K562 (cell line): ENCODE results near the gene PDE11A. TPM values are rescaled to one million over a fixed set of nuclear protein-coding genes. Genes with fewer than 3 reads are reported as not detected.

Experiments
- ATF7 ChIP-seq: fragments of 450-650 bp; IDR thresholded peaks from 2 replicates; pipeline ENCODE4 v1.7.1; 2014; ENCODE audit warnings: mild to moderate bottlenecking, moderate library complexity
- BMI1 ChIP-seq: fragments of 150-350 bp; IDR thresholded peaks from 2 replicates; pipeline ENCODE4 v1.6.1; 2014; ENCODE audit warnings: low read length
- CBFA2T3 ChIP-seq: fragments of 450-650 bp; IDR thresholded peaks from 2 replicates; pipeline ENCODE4 v1.6.1; 2017
- EP400 ChIP-seq: fragments of 450-650 bp; IDR thresholded peaks from 2 replicates; pipeline ENCODE4 v1.6.1; 2017; ENCODE audit warnings: antibody characterized with exemption, mild to moderate bottlenecking, moderate library complexity
- ESRRA ChIP-seq: fragments of 450-650 bp; IDR thresholded peaks from 2 replicates; pipeline ENCODE4 v1.6.1; 2014; ENCODE audit warnings: low read depth, mild to moderate bottlenecking, moderate library complexity, borderline replicate concordance
- FIP1L1 ChIP-seq: fragments of 200-400 bp; formaldehyde crosslinking; IDR thresholded peaks from 2 replicates; pipeline ENCODE4 v1.6.1; 2018; ENCODE audit warnings: mild to moderate bottlenecking, low read depth, low read length; ENCODE audit not compliant: poor library complexity, severe bottlenecking
- GATA2 ChIP-seq: sonication (generic); formaldehyde crosslinking; IDR thresholded peaks from 2 replicates; pipeline ENCODE4 v1.4.0; 2020; ENCODE audit warnings: mild to moderate bottlenecking, missing genetic modification reagents
- HDAC2 ChIP-seq: fragments of 450-650 bp; IDR thresholded peaks from 2 replicates; pipeline ENCODE4 v1.6.1; 2016; ENCODE audit warnings: mild to moderate bottlenecking
- HNRNPUL1 ChIP-seq: fragments of 200-400 bp; formaldehyde crosslinking; IDR thresholded peaks from 2 replicates; pipeline ENCODE4 v1.6.1; 2017; ENCODE audit warnings: low read length
- LEF1 ChIP-seq: fragments of 450-650 bp; IDR thresholded peaks from 2 replicates; pipeline ENCODE4 v1.6.1; 2016; ENCODE audit warnings: mild to moderate bottlenecking
- MCM5 ChIP-seq: fragments of 450-650 bp; IDR thresholded peaks from 2 replicates; pipeline ENCODE4 v1.6.1; 2016; ENCODE audit warnings: low read depth
- MTA2 ChIP-seq: fragments of 450-650 bp; IDR thresholded peaks from 2 replicates; pipeline ENCODE4 v1.6.1; 2016; ENCODE audit warnings: low read depth
- NFIC ChIP-seq: fragments of 450-650 bp; IDR thresholded peaks from 2 replicates; pipeline ENCODE4 v1.6.1; 2017; ENCODE audit warnings: mild to moderate bottlenecking, inconsistent platforms
- PCBP1 ChIP-seq: fragments of 200-400 bp; formaldehyde crosslinking; IDR thresholded peaks from 2 replicates; pipeline ENCODE4 v1.6.1; 2018; ENCODE audit warnings: mild to moderate bottlenecking, low read depth, low read length; ENCODE audit not compliant: poor library complexity, severe bottlenecking
- POLR2A ChIP-seq: fragments of 450-650 bp; conservative IDR thresholded peaks from 2 replicates; pipeline ENCODE4 v1.6.1; 2016
- TBP ChIP-seq: optimal IDR thresholded peaks from 2 replicates; pipeline ENCODE3; 2011; ENCODE audit warnings: low read depth, low read length, improper control_type of control experiment
- TEAD4 ChIP-seq, 2 experiments: sonication (generic) in 1 of 2; formaldehyde crosslinking in 1 of 2; IDR thresholded peaks; 2 replicates each; pipeline versions ENCODE4 v1.6.1 to v1.8.0; 2012 to 2022; ENCODE audit warnings: borderline replicate concordance in 1 of 2, inconsistent platforms in 1 of 2, low read length in 1 of 2, mild to moderate bottlenecking in 1 of 2, missing genetic modification reagents in 1 of 2
- XRCC5 ChIP-seq: fragments of 200-400 bp; formaldehyde crosslinking; IDR thresholded peaks from 2 replicates; pipeline ENCODE4 v1.6.1; 2017; ENCODE audit warnings: low read depth, mild to moderate bottlenecking, low read length
- ZBTB8A ChIP-seq: fragments of 450-650 bp; IDR thresholded peaks from 2 replicates; pipeline ENCODE4 v1.6.1; 2018; ENCODE audit warnings: mild to moderate bottlenecking, moderate library complexity; ENCODE audit not compliant: partially characterized antibody
- ZNF124 ChIP-seq: sonication (generic); formaldehyde crosslinking; IDR thresholded peaks from 2 replicates; pipeline ENCODE4 v1.8.1; 2022; ENCODE audit warnings: missing genetic modification reagents
- ZNF24 ChIP-seq: fragments of 450-650 bp; IDR thresholded peaks from 2 replicates; pipeline ENCODE4 v1.6.1; 2016
- ZNF75A ChIP-seq: fragments of 450-650 bp; formaldehyde crosslinking; IDR thresholded peaks from 2 replicates; pipeline ENCODE4 v1.4.0; 2020; ENCODE audit warnings: mild to moderate bottlenecking
- polyA plus RNA-seq, 8 experiments: library from polyadenylated mRNA; depleted of rRNA in 4 of 8; stranded (reverse) in 5 of 8; unstranded in 3 of 8; fragments of >200 nt; fragmentation: Nextera tagmentation in 2 of 8; fragmentation: Illumina TruSeq in 1 of 8; extraction: Ambion mirVana in 2 of 8; extraction: Trizol in 1 of 8; gene quantifications; 2 replicates each; pipeline versions ENCODE4 v1.2.1 to v1.2.3, GENCODE V29; 2011 to 2014; ENCODE audit warnings: inconsistent platforms in 1 of 8, missing spikeins in 1 of 8
- total RNA-seq, 7 experiments: library from RNA; depleted of rRNA in 6 of 7; stranded (reverse); fragments of >200 nt in 6 of 7; fragmentation: Illumina TruSeq in 2 of 7; extraction: Trizol in 2 of 7; gene quantifications; 2 replicates each; pipeline versions ENCODE4 v1.2.1 to v1.2.3, GENCODE V29; 2011 to 2021; ENCODE audit warnings: low replicate concordance in 1 of 7
- TF ChIP-seq, protein P1 (sequence below): sonication (generic); IDR thresholded peaks from 2 replicates; pipeline ENCODE4 v1.6.1; 2016
- TF ChIP-seq, protein P2 (sequence below): IDR thresholded peaks from 2 replicates; pipeline ENCODE4 v1.6.1; 2016; ENCODE audit warnings: missing genetic modification characterization, missing compliant biosample characterization
- TF ChIP-seq, protein P3 (sequence below): fragments of 150-350 bp; IDR thresholded peaks from 2 replicates; pipeline ENCODE4 v1.6.1; 2014; ENCODE audit warnings: low read depth, mild to moderate bottlenecking, low read length, borderline replicate concordance
- TF ChIP-seq, protein P4 (sequence below): sonication (generic); formaldehyde crosslinking; IDR thresholded peaks from 2 replicates; pipeline ENCODE4 v1.8.0; 2023; ENCODE audit warnings: mild to moderate bottlenecking, missing genetic modification reagents

Gene PDE11A
- total and polyA plus RNA-seq, 9 of the 15 experiments (the other 6 are each of a cell fraction or from before 2014, with no cell fraction given): 3.2 to 22.1 (median 5.7) TPM

GRCh38 chr2:177972782-177973181, 99.8 kb downstream of the PDE11A start (continued):
- TF ChIP-seq, protein P1, sequence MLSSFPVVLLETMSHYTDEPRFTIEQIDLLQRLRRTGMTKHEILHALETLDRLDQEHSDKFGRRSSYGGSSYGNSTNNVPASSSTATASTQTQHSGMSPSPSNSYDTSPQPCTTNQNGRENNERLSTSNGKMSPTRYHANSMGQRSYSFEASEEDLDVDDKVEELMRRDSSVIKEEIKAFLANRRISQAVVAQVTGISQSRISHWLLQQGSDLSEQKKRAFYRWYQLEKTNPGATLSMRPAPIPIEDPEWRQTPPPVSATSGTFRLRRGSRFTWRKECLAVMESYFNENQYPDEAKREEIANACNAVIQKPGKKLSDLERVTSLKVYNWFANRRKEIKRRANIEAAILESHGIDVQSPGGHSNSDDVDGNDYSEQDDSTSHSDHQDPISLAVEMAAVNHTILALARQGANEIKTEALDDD: peak; percentile 61
- no peak for TF ChIP-seq MTA2
- peak; percentile 74 for TF ChIP-seq CBFA2T3
- no peak for TF ChIP-seq ZNF124 (CRISPR knock-in tag)
- TF ChIP-seq ZBTB8A: no peak
- TF ChIP-seq BMI1: no peak
- TF ChIP-seq LEF1: peak; percentile 27; the same call in 1 of the 2 replicates
- peak; percentile 69 for TF ChIP-seq TEAD4 (IDR thresholded peaks at IDR 0.05; ENCODE audit: low read length)
- no peak for TF ChIP-seq TEAD4 (CRISPR knock-in tag; IDR thresholded peaks at IDR 0.05; ENCODE audit: borderline replicate concordance)
- no peak for TF ChIP-seq FIP1L1
- TF ChIP-seq POLR2A: peak; percentile 72
- TF ChIP-seq NFIC: peak; percentile 21
- TF ChIP-seq, protein P2, sequence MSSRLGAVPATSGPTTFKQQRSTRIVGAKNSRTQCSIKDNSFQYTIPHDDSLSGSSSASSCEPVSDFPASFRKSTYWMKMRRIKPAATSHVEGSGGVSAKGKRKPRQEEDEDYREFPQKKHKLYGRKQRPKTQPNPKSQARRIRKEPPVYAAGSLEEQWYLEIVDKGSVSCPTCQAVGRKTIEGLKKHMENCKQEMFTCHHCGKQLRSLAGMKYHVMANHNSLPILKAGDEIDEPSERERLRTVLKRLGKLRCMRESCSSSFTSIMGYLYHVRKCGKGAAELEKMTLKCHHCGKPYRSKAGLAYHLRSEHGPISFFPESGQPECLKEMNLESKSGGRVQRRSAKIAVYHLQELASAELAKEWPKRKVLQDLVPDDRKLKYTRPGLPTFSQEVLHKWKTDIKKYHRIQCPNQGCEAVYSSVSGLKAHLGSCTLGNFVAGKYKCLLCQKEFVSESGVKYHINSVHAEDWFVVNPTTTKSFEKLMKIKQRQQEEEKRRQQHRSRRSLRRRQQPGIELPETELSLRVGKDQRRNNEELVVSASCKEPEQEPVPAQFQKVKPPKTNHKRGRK (tag): no peak
- no peak for TF ChIP-seq ZNF24
- TF ChIP-seq MCM5: no peak
- TF ChIP-seq HDAC2: peak; percentile 53; the same call in 1 of the 2 replicates
- no peak for TF ChIP-seq PCBP1
- peak; percentile 45; the same call in 1 of the 2 replicates for TF ChIP-seq GATA2 (CRISPR knock-in tag)
- peak; percentile 82 for TF ChIP-seq ZNF75A (CRISPR knock-in tag)
- TF ChIP-seq TBP: peak; percentile 54
- TF ChIP-seq, protein P3, sequence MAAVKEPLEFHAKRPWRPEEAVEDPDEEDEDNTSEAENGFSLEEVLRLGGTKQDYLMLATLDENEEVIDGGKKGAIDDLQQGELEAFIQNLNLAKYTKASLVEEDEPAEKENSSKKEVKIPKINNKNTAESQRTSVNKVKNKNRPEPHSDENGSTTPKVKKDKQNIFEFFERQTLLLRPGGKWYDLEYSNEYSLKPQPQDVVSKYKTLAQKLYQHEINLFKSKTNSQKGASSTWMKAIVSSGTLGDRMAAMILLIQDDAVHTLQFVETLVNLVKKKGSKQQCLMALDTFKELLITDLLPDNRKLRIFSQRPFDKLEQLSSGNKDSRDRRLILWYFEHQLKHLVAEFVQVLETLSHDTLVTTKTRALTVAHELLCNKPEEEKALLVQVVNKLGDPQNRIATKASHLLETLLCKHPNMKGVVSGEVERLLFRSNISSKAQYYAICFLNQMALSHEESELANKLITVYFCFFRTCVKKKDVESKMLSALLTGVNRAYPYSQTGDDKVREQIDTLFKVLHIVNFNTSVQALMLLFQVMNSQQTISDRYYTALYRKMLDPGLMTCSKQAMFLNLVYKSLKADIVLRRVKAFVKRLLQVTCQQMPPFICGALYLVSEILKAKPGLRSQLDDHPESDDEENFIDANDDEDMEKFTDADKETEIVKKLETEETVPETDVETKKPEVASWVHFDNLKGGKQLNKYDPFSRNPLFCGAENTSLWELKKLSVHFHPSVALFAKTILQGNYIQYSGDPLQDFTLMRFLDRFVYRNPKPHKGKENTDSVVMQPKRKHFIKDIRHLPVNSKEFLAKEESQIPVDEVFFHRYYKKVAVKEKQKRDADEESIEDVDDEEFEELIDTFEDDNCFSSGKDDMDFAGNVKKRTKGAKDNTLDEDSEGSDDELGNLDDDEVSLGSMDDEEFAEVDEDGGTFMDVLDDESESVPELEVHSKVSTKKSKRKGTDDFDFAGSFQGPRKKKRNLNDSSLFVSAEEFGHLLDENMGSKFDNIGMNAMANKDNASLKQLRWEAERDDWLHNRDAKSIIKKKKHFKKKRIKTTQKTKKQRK: no peak
- TF ChIP-seq, protein P4, sequence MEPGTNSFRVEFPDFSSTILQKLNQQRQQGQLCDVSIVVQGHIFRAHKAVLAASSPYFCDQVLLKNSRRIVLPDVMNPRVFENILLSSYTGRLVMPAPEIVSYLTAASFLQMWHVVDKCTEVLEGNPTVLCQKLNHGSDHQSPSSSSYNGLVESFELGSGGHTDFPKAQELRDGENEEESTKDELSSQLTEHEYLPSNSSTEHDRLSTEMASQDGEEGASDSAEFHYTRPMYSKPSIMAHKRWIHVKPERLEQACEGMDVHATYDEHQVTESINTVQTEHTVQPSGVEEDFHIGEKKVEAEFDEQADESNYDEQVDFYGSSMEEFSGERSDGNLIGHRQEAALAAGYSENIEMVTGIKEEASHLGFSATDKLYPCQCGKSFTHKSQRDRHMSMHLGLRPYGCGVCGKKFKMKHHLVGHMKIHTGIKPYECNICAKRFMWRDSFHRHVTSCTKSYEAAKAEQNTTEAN (CRISPR knock-in tag): no peak
- TF ChIP-seq ESRRA: no peak
- no peak for TF ChIP-seq XRCC5
- no peak for TF ChIP-seq HNRNPUL1
- TF ChIP-seq ATF7: peak; percentile 58
- peak; percentile 54; the same call in 1 of the 2 replicates for TF ChIP-seq EP400
